Vagina (tissue), 2 donors: ENCODE results near the gene SPSB2.

ENCODE experiments used
- CTCF ChIP-seq, 3 experiments: fragments of 450-650 bp in 2 of 3; fragments of 200-600 bp in 1 of 3; sonication (generic) in 1 of 3; IDR thresholded peaks; one replicate each; pipeline ENCODE4 v1.5.1; 2017 to 2019; ENCODE audit warnings: antibody characterized with exemption in 3 of 3, mild to moderate bottlenecking in 2 of 3, moderate library complexity in 2 of 3
- POLR2AphosphoS5 ChIP-seq, 2 donors: sonication (generic); formaldehyde crosslinking; IDR thresholded peaks; one replicate each; pipeline ENCODE4 v1.9.0; 2017; ENCODE audit warnings: antibody characterized with exemption in 2 of 2, mild to moderate bottlenecking in 2 of 2, low read depth in 1 of 2; ENCODE audit not compliant: insufficient read depth in 1 of 2

- TF ChIP-seq POLR2AphosphoS5 (IDR thresholded peaks at IDR 0.05; ENCODE audit: insufficient read depth in 1 of 2, low read depth in 1 of 2) (no peak), CTCF (IDR thresholded peaks at IDR 0.05) (no peak)
These were observed 50.5 kb downstream of the SPSB2 start for GRCh38 chr12:6822426-6823135.
